IPS-20b (cell line): Measurements from ENCODE around the gene MEGF10.
"Not testable (repeated sequence)": the region's sequence is repeated elsewhere in the genome, so short reads cannot be mapped to it uniquely, and the experiment has no call there.

ENCODE experiments used
- H3K27ac ChIP-seq: one replicate; pipeline ENCODE4 v1.5.1; 2013; ENCODE audit warnings: low read length
- H3K27me3 ChIP-seq: 2 replicates; pipeline ENCODE4 v1.6.1; 2013; ENCODE audit warnings: mild to moderate bottlenecking, low read length, inconsistent platforms; ENCODE audit not compliant: insufficient read depth
- H3K36me3 ChIP-seq: 2 replicates; pipeline ENCODE4 v1.6.1; 2013; ENCODE audit warnings: low read depth, mild to moderate bottlenecking, inconsistent platforms, low read length, moderate library complexity; ENCODE audit not compliant: insufficient read depth
- H3K4me1 ChIP-seq: 2 replicates; pipeline ENCODE4 v1.6.1; 2013; ENCODE audit warnings: mild to moderate bottlenecking, control low read depth, inconsistent platforms, low read length, moderate library complexity; ENCODE audit not compliant: insufficient read depth
- H3K4me3 ChIP-seq: 2 replicates; pipeline ENCODE4 v1.5.1; 2013; ENCODE audit warnings: mild to moderate bottlenecking, low read length, inconsistent platforms
- H3K9ac ChIP-seq: 2 replicates; pipeline ENCODE4 v1.6.1; 2013; ENCODE audit warnings: low read depth, mild to moderate bottlenecking, inconsistent platforms, low read length, moderate library complexity
- H3K9me3 ChIP-seq: 2 replicates; pipeline ENCODE4 v1.6.1; 2013; ENCODE audit warnings: mild to moderate bottlenecking, low read depth, low read length, inconsistent platforms; ENCODE audit not compliant: insufficient read depth

MEGF10 gene

DNA sequence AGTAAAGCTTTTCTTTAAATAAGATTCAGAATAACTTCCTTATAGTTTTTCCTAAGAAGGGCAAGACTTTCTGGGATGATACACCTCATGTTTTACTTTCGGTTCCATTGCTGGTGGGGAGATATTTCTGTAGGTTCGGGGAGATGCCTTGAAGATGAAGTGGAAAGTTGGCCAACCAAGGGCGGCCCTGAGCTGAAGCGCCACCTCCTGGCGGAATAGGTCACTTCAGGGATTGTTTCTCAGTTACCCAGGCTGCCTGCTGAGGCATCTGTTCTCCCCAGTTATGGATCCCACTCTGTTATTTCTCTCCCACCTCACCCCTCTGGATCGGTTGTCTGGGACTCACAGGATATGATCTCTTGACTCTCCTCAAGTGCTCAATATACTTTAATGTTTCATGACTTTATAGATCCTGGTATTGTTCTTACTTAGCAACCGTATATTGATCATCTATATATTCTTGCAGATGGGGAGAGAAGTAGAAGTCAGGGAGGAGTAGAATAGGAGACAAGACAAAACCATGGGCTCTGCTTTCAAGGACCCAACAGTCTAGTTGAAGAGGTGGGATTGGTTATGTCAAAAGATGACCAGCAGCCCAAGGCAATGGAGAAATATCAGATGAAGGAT is 23.4 kb downstream of the MEGF10 start:
- Histone ChIP-seq H3K36me3 (no peaks in the 10 kb centered on the region), H3K9me3 (no peaks in the 10 kb centered on the region), H3K4me3 (no peak overlapping the region), H3K9ac (no peak overlapping the region), H3K27ac (no peak overlapping the region), H3K27me3 (no peaks in the 10 kb centered on the region), H3K4me1 (peaks cover 22% of the 10 kb centered on the region; the same call in 1 of the 2 replicates)

GRCh38 chr5:127316011-127316410 is 25.4 kb downstream of the MEGF10 start:
- Histone ChIP-seq H3K27ac (no peak overlapping the region), H3K9me3 (no peaks in the 10 kb centered on the region), H3K27me3 (no peaks in the 10 kb centered on the region), H3K36me3 (no peaks in the 10 kb centered on the region), H3K9ac (no peak overlapping the region), H3K4me1 (peaks cover 23% of the 10 kb centered on the region), H3K4me3 (no peak overlapping the region)

- not testable (repeated sequence) for H3K9me3 ChIP-seq, H3K27me3 ChIP-seq
- peaks cover 15% of the 10 kb centered on the region for H3K4me1 ChIP-seq
Measured at GRCh38 chr5:127317385-127317784, 26.8 kb downstream of the MEGF10 start.

DNA sequence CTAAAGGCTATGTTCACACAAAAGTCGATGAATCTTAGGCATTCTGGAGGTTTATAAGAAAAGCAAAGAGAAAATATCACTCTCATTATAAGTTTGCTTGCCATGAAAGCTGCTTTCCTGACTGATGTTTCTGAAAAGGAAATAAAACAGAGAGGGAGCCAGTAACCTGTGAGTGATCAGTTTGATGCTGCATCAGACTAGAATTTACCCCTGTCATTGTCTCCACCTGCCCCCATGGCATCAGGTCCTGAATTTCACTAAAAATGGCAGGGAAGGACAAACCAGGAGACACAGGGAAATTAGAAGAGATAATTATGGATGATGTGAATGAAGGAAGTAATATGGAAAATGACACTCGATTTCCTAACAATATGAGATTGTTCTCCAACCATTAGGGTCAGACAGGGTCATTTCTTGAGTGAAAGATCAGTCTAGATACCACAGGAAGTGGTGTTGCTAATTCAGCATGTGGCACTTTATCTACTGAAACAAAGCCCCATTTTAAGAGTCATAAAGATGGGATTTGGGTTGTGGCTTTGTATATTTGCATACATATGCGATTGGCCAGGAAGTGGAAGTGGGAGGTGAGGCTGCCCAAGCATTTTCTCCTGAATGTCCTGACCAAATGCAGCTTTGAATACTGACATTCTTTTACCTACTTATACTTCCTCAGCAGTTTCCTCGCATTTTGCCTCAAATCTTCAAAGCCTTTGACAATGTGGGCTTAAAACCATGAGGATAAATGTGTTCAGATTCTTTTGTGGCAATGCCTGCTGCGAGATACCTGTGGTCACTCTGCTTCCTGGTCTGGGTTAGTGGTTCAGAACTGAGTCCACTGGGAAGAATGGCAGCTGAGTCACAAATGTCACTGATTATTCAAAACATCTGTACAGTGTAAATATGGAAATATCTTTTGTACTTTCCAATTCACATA is 29.7 kb downstream of the MEGF10 start:
- Histone ChIP-seq H3K9me3 (no peaks in the 10 kb centered on the region), H3K4me3 (no peak overlapping the region), H3K9ac (peak overlapping the region; percentile 17; the same call in 1 of the 2 replicates), H3K27me3 (no peaks in the 10 kb centered on the region), H3K4me1 (peaks cover 19% of the 10 kb centered on the region), H3K36me3 (no peaks in the 10 kb centered on the region), H3K27ac (peak overlapping the region; percentile 3)

More at GRCh38 chr5:127317385-127317784, 26.8 kb downstream of the MEGF10 start:
- not testable (repeated sequence) for H3K27ac ChIP-seq, H3K36me3 ChIP-seq, H3K9ac ChIP-seq, H3K4me3 ChIP-seq

DNA sequence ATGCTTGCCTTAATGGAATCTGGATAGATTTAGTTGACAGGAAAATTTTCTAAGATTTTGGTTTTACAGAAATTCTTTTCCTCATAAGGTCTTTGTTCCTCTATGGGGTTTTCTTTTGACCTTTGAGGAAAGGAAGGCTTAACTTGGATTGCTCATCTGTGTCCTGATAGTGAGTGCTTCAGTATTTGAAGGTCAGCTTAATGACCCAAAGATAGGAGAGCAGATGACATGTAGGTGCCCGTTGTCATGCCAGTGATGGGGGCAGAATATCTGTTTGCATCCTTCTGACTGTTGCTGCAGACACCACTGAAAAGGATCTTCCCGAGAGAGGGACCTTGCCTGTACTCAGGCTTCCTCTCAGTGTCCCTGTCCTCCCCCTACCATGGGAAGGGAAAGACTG is 30.9 kb downstream of the MEGF10 start:
- Histone ChIP-seq H3K9me3 (no peaks in the 10 kb centered on the region), H3K4me1 (peaks cover 23% of the 10 kb centered on the region), H3K27ac (no peak overlapping the region)

GRCh38 chr5:127322403-127322802 is 31.8 kb downstream of the MEGF10 start:
- no peak overlapping the region for H3K27ac ChIP-seq

More for the DNA sequence above, 30.9 kb downstream of the MEGF10 start:
- H3K4me3 ChIP-seq: no peak overlapping the region
- H3K36me3 ChIP-seq: no peaks in the 10 kb centered on the region
- no peaks in the 10 kb centered on the region for H3K27me3 ChIP-seq
- H3K9ac ChIP-seq: no peak overlapping the region

GRCh38 chr5:127324756-127325155 is 34.2 kb downstream of the MEGF10 start:
- no peak overlapping the region for H3K27ac ChIP-seq
- no peaks in the 10 kb centered on the region for H3K36me3 ChIP-seq
- H3K27me3 ChIP-seq: no peaks in the 10 kb centered on the region
- H3K4me1 ChIP-seq: peaks cover 48% of the 10 kb centered on the region
- H3K9ac ChIP-seq: no peak overlapping the region
- H3K9me3 ChIP-seq: no peaks in the 10 kb centered on the region
- H3K4me3 ChIP-seq: no peak overlapping the region

More at GRCh38 chr5:127322403-127322802, 31.8 kb downstream of the MEGF10 start:
- Histone ChIP-seq H3K4me1 (peaks cover 33% of the 10 kb centered on the region), H3K27me3 (no peaks in the 10 kb centered on the region), H3K4me3 (no peak overlapping the region), H3K36me3 (no peaks in the 10 kb centered on the region), H3K9ac (no peak overlapping the region), H3K9me3 (no peaks in the 10 kb centered on the region)

DNA sequence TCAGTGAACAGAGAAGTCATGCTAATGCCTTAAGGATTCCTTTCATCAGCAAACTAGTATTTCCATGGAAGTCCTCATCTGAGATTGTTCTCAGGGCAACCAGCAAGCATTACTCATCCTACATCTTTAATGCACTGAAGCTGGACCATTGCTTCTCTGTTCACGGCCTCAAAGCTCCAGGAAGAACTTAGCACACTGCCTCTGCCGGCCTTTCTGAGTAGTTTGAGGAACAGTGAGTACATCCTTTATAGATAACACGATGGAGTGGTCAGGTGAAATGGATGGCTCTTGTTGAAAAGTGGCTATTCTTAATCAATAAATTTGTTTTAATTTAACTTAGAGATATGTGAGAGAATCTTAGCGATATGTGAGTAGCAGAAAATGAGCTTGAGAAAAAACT is 35.8 kb downstream of the MEGF10 start:
- H3K9ac ChIP-seq: no peak overlapping the region
- H3K27me3 ChIP-seq: no peaks in the 10 kb centered on the region
- H3K4me3 ChIP-seq: no peak overlapping the region
- no peaks in the 10 kb centered on the region for H3K36me3 ChIP-seq
- H3K4me1 ChIP-seq: peaks cover 52% of the 10 kb centered on the region; the same call in 1 of the 2 replicates
- H3K9me3 ChIP-seq: no peaks in the 10 kb centered on the region
- H3K27ac ChIP-seq: no peak overlapping the region

- H3K4me3 ChIP-seq: no peak overlapping the region; the same call in 1 of the 2 replicates
- no peak overlapping the region for H3K27ac ChIP-seq
- H3K36me3 ChIP-seq: no peaks in the 10 kb centered on the region
- H3K27me3 ChIP-seq: no peaks in the 10 kb centered on the region
- peaks cover 57% of the 10 kb centered on the region for H3K4me1 ChIP-seq
- peak overlapping the region; percentile 29; the same call in 1 of the 2 replicates for H3K9ac ChIP-seq
- no peaks in the 10 kb centered on the region for H3K9me3 ChIP-seq
Measured at GRCh38 chr5:127326976-127327755, 36.6 kb downstream of the MEGF10 start.

- Histone ChIP-seq H3K4me3 (no peak overlapping the region), H3K4me1 (peaks cover 71% of the 10 kb centered on the region), H3K9ac (no peak overlapping the region), H3K27me3 (no peaks in the 10 kb centered on the region), H3K9me3 (no peaks in the 10 kb centered on the region), H3K27ac (no peak overlapping the region), H3K36me3 (no peaks in the 10 kb centered on the region)
Measured at GRCh38 chr5:127330116-127330515, 39.5 kb downstream of the MEGF10 start.

- H3K9me3 ChIP-seq: no peaks in the 10 kb centered on the region
- peaks cover 61% of the 10 kb centered on the region for H3K4me1 ChIP-seq
- no peaks in the 10 kb centered on the region for H3K27me3 ChIP-seq
- H3K27ac ChIP-seq: no peak overlapping the region
- H3K4me3 ChIP-seq: no peak overlapping the region
- H3K36me3 ChIP-seq: no peaks in the 10 kb centered on the region
- no peak overlapping the region for H3K9ac ChIP-seq
Measured at GRCh38 chr5:127331890-127332649, 41.5 kb downstream of the MEGF10 start.
